ENCODE measurements around the gene GART. TPM values are rescaled to one million over a fixed set of nuclear protein-coding genes. Genes with fewer than 3 reads are reported as not detected.

GART gene
- total RNA-seq, 2 experiments from 2014 or later = 138 to 147 TPM

DNA sequence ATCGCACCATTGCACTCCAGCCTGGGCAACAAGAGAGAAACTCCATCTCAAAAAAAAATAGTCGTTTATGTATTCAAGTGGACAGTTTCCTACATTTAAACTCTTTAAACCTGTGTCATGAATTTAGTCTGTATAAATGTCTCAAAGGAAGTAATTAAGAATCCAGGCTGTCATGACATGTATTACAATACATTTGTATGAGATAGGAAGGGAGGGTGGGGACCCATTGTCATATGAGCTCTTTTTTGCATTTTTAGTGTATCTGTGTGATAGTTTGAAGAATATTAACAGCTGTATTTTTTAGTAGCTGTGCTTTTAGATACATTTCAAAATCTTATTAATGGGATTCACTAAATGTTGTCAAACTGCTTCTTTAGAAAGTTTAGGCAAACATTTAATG is 26.5 kb upstream of the GART start:
- no peak for ATAC-seq
- peaks cover 56% of the 10 kb centered on the region for H3K36me3 Mint-ChIP-seq (ENCODE audit: low read depth)
- ChIA-PET POLR2A (no interaction called here), CTCF (interaction anchor here (0.7 to 5.4 kb wide), 3 partner anchors 13 to 124 kb away, joined by 3 to 22 read pairs (median 8); no protein-coding TSS in a partner anchor)
- no peaks in the 10 kb centered on the region for H3K9me3 Mint-ChIP-seq (ENCODE audit: insufficient read depth)
- no peak overlapping the region for H3K4me3 Mint-ChIP-seq
- DNase-seq = no peak
- H3K27me3 Mint-ChIP-seq (ENCODE audit: low read depth) = no peaks in the 10 kb centered on the region
- no peaks in the 10 kb centered on the region for H3K4me1 Mint-ChIP-seq (ENCODE audit: low read depth)
- H3K27ac Mint-ChIP-seq = no peak overlapping the region

DNA sequence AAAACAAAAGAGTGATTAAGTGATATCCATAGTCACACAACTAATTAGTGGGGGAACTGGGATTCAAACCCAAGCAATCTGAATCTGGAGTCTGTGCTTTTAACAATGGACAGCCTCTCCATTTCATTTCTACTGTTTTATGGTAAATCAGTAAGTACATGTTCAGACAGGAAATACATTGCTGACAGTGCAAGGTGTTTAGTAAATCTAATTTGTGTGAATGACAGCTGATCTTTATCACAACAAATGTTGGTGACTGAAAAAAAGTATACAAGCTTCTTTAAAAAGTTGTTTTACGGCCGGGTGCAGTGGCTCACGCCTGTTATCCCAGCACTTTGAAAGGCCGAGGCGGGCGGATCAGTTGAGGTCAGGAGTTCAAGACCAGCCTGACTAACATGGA is 26.0 kb upstream of the GART start:
- ATAC-seq (no peak), DNase-seq (no peak)
- CTCF ChIA-PET = interaction anchor here (0.7 to 5.4 kb wide), 4 partner anchors 12 to 123 kb away, joined by 3 to 22 read pairs (median 6); no protein-coding TSS in a partner anchor
- POLR2A ChIA-PET = no interaction called here
- Mint-ChIP-seq H3K4me3 (no peak overlapping the region), H3K27me3 (ENCODE audit: low read depth) (no peaks in the 10 kb centered on the region), H3K36me3 (ENCODE audit: low read depth) (peaks cover 55% of the 10 kb centered on the region), H3K4me1 (ENCODE audit: low read depth) (no peaks in the 10 kb centered on the region), H3K9me3 (ENCODE audit: insufficient read depth) (no peaks in the 10 kb centered on the region), H3K27ac (no peak overlapping the region)

DNA sequence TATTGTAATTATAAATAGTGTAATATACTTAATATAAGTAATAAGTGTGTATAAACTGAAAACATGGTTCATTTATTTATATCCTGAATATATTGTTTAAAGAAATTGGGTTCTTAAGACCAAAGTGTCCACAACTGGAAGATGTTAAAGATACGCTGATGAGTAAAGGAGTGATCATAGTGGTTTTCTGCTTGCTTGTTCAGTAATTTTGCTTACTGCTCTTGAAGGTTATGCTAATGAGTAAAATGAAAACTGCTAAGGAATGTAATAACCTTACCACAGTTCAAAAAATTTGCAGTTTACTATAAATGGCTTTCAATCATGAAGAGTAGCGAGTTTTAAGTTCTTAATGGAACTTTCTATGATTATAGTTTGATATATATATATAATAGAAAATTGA is 24.6 kb upstream of the GART start:
- DNase-seq (no peak), ATAC-seq (no peak)
- H3K9me3 Mint-ChIP-seq (ENCODE audit: insufficient read depth) = no peaks in the 10 kb centered on the region
- peaks cover under 1% of the 10 kb centered on the region for H3K4me1 Mint-ChIP-seq (ENCODE audit: low read depth)
- ChIA-PET POLR2A (interaction anchor here (1.4 kb wide), 1 partner anchor 15 kb away, joined by 3 read pairs; no protein-coding TSS in a partner anchor), CTCF (interaction anchor here (5.4 kb wide), 1 partner anchor 11 kb away, joined by 22 read pairs; no protein-coding TSS in a partner anchor)
- no peak overlapping the region for H3K27ac Mint-ChIP-seq
- no peak overlapping the region for H3K4me3 Mint-ChIP-seq
- no peaks in the 10 kb centered on the region for H3K27me3 Mint-ChIP-seq (ENCODE audit: low read depth)
- H3K36me3 Mint-ChIP-seq (ENCODE audit: low read depth) = peaks cover 52% of the 10 kb centered on the region

DNA sequence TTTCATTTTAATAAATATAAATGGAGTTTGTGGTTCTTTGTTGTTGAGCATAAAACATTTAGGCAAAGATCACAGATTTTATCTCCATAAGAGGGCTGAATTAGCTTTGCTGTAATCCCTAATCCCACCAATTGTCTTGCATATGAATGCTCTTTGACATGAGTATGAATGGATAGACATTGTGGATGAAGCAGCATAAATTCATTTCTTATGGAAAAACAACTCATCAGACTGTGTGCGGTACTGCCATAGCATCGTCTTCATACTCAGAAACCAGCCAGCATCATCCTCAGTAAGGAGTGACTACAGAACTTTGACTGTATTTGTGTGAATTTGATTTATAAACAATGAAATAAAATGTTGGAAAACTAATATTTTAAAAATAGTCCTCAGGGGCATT is 20.5 kb upstream of the GART start:
- Mint-ChIP-seq H3K36me3 (ENCODE audit: low read depth) (peaks cover 63% of the 10 kb centered on the region), H3K27ac (no peak overlapping the region), H3K4me3 (no peak overlapping the region), H3K27me3 (ENCODE audit: low read depth) (no peaks in the 10 kb centered on the region), H3K9me3 (ENCODE audit: insufficient read depth) (no peaks in the 10 kb centered on the region), H3K4me1 (ENCODE audit: low read depth) (peaks cover 10% of the 10 kb centered on the region)
- no peak for ATAC-seq
- POLR2A ChIA-PET = no interaction called here
- no peak for DNase-seq
- CTCF ChIA-PET = interaction anchor here (1.5 kb wide), 1 partner anchor 43 kb away, joined by 5 read pairs; no protein-coding TSS in a partner anchor

DNA sequence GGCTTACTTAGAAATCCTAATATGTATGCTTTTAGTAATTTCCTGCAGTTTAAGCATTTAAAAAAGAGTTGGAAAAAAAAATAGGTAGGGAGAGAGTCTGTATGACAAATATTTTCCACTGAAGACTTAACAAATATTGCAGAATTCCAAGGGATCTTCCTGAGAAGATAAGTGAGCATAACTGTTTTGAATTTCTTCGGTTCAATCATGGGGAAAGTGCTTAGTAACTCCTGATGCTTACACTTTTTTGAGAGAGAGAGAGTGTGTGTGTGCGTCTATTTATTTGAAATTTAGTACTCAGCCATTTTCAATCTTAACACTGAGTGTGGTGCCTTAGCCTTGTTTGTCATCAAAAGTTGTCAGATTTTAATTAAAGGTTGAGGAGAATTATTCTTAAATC is 19.5 kb upstream of the GART start:
- Mint-ChIP-seq H3K27me3 (ENCODE audit: low read depth) (no peaks in the 10 kb centered on the region), H3K4me1 (ENCODE audit: low read depth) (peaks cover 15% of the 10 kb centered on the region), H3K4me3 (no peak overlapping the region), H3K27ac (no peak overlapping the region), H3K36me3 (ENCODE audit: low read depth) (peaks cover 68% of the 10 kb centered on the region), H3K9me3 (ENCODE audit: insufficient read depth) (no peaks in the 10 kb centered on the region)
- POLR2A ChIA-PET = no interaction called here
- CTCF ChIA-PET = interaction anchor here (1.3 kb wide), 1 partner anchor 44 kb away, joined by 4 read pairs; no protein-coding TSS in a partner anchor
- ATAC-seq (no peak), DNase-seq (no peak)

DNA sequence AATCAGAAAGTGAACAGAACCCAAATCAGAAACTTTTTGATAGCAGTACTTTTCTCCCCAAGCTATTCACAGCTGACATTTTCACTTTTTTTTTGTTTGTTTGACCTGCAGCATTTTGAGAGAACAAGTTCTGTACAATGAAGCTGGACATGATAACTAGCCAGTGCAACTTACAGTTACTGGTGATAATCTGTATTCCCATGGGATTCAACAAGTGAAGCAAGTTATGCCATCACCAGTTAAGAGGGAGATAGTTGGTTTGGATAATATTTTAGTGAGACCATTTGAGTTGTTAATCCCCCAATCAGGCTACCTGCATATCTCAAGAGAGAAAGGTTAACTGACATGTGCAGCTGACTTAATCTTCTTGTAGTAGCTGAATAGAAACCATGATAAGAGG is 19.0 kb upstream of the GART start:
- ChIA-PET CTCF (interaction anchor here (1.3 kb wide), 1 partner anchor 44 kb away, joined by 4 read pairs; no protein-coding TSS in a partner anchor), POLR2A (no interaction called here)
- no peak for ATAC-seq
- no peak for DNase-seq
- no peaks in the 10 kb centered on the region for H3K9me3 Mint-ChIP-seq (ENCODE audit: insufficient read depth)
- no peak overlapping the region for H3K27ac Mint-ChIP-seq
- no peaks in the 10 kb centered on the region for H3K27me3 Mint-ChIP-seq (ENCODE audit: low read depth)
- H3K36me3 Mint-ChIP-seq (ENCODE audit: low read depth) = peaks cover 72% of the 10 kb centered on the region
- H3K4me3 Mint-ChIP-seq = no peak overlapping the region
- peaks cover 18% of the 10 kb centered on the region for H3K4me1 Mint-ChIP-seq (ENCODE audit: low read depth)

DNA sequence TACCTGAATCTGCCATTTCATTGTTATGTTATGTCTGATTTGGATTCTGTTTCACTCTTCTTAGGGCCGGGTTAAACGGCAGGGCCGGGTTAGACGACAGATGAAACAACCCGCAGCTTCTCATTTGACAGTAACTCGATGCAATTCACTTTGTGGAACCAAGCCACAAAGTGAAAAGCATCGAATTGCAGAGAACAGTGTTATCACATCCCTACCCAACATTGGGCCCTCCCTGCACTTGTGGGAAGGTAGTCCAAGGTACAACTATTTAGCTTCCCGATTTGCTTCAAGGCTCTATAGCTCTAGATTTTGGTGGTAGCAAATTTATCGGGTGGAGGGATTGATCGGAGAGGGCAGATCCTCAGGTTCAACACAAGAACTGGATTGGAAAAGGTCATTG is 17.9 kb upstream of the GART start:
- no peak for ATAC-seq
- H3K27ac Mint-ChIP-seq = no peak overlapping the region
- POLR2A ChIA-PET = no interaction called here

DNA sequence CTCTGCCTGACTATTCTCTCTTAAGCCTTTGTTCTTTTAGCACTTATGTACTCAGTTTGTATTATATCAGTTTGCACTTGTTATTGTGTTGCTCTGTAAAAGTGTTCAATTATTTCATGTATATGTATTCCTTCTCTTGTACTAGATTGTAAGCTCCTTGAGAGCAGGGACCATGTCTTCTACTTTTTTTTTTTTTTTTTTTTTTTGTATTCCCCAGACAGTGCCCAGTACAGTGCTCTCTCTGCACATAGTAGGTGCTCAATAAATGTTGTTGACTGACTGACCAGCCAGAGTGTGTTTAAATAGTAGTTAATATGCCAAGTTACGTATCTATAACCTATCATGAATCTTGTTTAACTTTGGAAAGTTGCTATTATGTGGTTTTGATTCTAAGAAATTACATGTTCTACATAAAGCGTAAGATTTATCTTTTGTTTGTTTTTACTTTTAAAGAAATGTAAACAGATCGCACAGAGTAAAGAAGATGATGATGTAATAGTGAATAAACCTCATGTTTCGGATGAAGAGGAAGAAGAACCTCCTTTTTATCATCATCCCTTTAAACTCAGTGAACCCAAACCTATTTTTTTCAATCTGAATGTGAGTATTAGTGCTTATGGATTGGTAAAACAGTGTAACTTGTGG is 17.0 kb upstream of the GART start:
- DNase-seq = no peak
- Mint-ChIP-seq H3K36me3 (ENCODE audit: low read depth) (peaks cover 86% of the 10 kb centered on the region), H3K4me3 (no peak overlapping the region), H3K27me3 (ENCODE audit: low read depth) (no peaks in the 10 kb centered on the region), H3K27ac (no peak overlapping the region), H3K4me1 (ENCODE audit: low read depth) (peaks cover 35% of the 10 kb centered on the region), H3K9me3 (ENCODE audit: insufficient read depth) (no peaks in the 10 kb centered on the region)
- ATAC-seq = no peak
- ChIA-PET CTCF (interaction anchor here (0.9 to 3.6 kb wide), 2 partner anchors 15 to 47 kb away, joined by 4 to 17 read pairs; no protein-coding TSS in a partner anchor), POLR2A (no interaction called here)

More for the DNA sequence above, 17.9 kb upstream of the GART start:
- H3K4me3 Mint-ChIP-seq = no peak overlapping the region
- CTCF ChIA-PET = interaction anchor here (3.6 kb wide), 1 partner anchor 46 kb away, joined by 17 read pairs; no protein-coding TSS in a partner anchor
- no peaks in the 10 kb centered on the region for H3K27me3 Mint-ChIP-seq (ENCODE audit: low read depth)
- H3K36me3 Mint-ChIP-seq (ENCODE audit: low read depth) = peaks cover 82% of the 10 kb centered on the region
- no peaks in the 10 kb centered on the region for H3K9me3 Mint-ChIP-seq (ENCODE audit: insufficient read depth)
- DNase-seq = no peak
- peaks cover 26% of the 10 kb centered on the region for H3K4me1 Mint-ChIP-seq (ENCODE audit: low read depth)

DNA sequence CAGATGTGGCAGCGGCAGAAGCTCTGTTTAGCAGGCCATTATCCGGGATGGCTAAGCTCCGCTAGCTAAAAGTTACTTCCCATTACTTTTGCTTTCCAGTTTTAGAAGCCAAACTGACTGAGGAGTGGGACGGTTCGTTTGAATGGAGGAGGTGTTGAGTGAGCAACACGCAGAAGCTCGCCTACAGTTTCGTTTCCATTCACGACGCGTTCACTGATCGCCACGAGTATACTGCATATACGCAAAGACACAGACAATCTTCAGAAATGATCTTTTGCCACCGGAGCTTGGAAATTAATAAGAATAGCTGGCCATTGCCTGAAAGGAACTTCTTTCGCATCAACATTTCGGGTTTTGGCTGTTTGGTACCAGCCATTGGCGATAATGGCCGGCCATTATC is 15.5 kb upstream of the GART start:
- H3K27me3 Mint-ChIP-seq (ENCODE audit: low read depth) = no peaks in the 10 kb centered on the region
- ChIA-PET POLR2A (interaction anchor here (1.7 kb wide), 1 partner anchor 14 kb away, joined by 5 read pairs; the partner anchor contains the start of gene SON), CTCF (interaction anchor here (0.6 to 3.8 kb wide), 5 partner anchors 9 to 917 kb away, joined by 3 to 22 read pairs (median 8); partner anchors contain the start of gene DONSON)

DNA sequence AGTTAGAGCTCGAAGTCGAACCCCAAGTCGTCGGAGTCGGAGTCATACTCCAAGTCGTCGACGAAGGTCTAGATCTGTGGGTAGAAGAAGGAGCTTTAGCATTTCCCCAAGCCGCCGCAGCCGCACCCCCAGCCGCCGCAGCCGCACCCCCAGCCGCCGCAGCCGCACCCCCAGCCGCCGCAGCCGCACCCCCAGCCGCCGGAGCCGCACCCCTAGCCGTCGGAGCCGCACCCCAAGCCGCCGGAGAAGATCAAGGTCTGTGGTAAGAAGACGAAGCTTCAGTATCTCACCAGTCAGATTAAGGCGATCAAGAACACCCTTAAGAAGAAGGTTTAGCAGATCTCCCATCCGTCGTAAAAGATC is 13.0 kb upstream of the GART start:
- POLR2A ChIA-PET = interaction anchor here (0.6 to 0.9 kb wide), 3 partner anchors 12 to 46 kb away, joined by 3 read pairs; partner anchors contain the start of gene SON
- CTCF ChIA-PET = interaction anchor here (1.7 to 3.8 kb wide), 2 partner anchors 11 to 51 kb away, joined by 6 to 22 read pairs; no protein-coding TSS in a partner anchor
- H3K27me3 Mint-ChIP-seq (ENCODE audit: low read depth) = no peaks in the 10 kb centered on the region
- H3K27ac Mint-ChIP-seq = no peak overlapping the region
- H3K4me1 Mint-ChIP-seq (ENCODE audit: low read depth) = peaks cover 41% of the 10 kb centered on the region
- H3K9me3 Mint-ChIP-seq (ENCODE audit: insufficient read depth) = no peaks in the 10 kb centered on the region
- H3K36me3 Mint-ChIP-seq (ENCODE audit: low read depth) = peaks cover 85% of the 10 kb centered on the region
- DNase-seq (no peak), ATAC-seq (no peak)
- H3K4me3 Mint-ChIP-seq = no peak overlapping the region

More for the DNA sequence above, 15.5 kb upstream of the GART start:
- peaks cover 41% of the 10 kb centered on the region for H3K4me1 Mint-ChIP-seq (ENCODE audit: low read depth)
- H3K36me3 Mint-ChIP-seq (ENCODE audit: low read depth) = peaks cover 88% of the 10 kb centered on the region
- no peak for ATAC-seq
- H3K4me3 Mint-ChIP-seq = no peak overlapping the region
- H3K27ac Mint-ChIP-seq = no peak overlapping the region
- no peak for DNase-seq
- no peaks in the 10 kb centered on the region for H3K9me3 Mint-ChIP-seq (ENCODE audit: insufficient read depth)

DNA sequence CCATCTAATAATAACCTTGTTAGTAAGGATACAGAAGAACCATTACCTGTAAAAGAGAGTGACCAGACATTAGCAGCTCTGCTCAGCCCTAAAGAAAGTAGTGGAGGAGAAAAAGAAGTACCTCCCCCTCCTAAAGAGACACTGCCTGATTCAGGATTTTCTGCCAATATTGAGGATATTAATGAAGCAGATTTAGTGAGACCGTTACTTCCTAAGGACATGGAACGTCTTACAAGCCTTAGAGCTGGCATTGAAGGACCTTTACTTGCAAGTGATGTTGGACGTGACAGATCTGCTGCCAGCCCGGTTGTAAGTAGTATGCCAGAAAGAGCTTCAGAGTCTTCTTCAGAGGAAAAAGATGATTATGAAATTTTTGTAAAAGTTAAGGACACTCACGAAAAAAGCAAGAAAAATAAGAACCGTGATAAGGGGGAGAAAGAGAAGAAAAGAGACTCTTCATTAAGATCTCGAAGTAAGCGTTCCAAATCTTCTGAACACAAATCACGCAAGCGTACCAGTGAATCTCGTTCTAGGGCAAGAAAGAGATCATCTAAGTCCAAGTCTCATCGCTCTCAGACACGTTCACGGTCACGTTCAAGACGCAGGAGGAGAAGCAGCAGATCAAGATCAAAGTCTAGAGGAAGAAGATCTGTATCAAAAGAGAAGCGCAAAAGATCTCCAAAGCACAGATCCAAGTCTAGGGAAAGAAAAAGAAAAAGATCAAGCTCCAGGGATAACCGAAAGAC is 12.5 kb upstream of the GART start:
- Mint-ChIP-seq H3K36me3 (ENCODE audit: low read depth) (peaks cover 85% of the 10 kb centered on the region), H3K27ac (no peak overlapping the region), H3K27me3 (ENCODE audit: low read depth) (no peaks in the 10 kb centered on the region), H3K4me3 (no peak overlapping the region), H3K9me3 (ENCODE audit: insufficient read depth) (no peaks in the 10 kb centered on the region), H3K4me1 (ENCODE audit: low read depth) (peaks cover 40% of the 10 kb centered on the region)
- DNase-seq (no peak), ATAC-seq (no peak)
- ChIA-PET CTCF (interaction anchor here (0.7 to 3.8 kb wide), 4 partner anchors 12 to 51 kb away, joined by 3 to 22 read pairs (median 4); no protein-coding TSS in a partner anchor), POLR2A (interaction anchor here (0.6 to 0.9 kb wide), 2 partner anchors 11 to 33 kb away, joined by 3 read pairs; partner anchors contain the start of gene SON)
